Measurements from ENCODE around the gene DCXR. TPM values are rescaled to one million over a fixed set of nuclear protein-coding genes. Genes with fewer than 3 reads are reported as not detected.

DCXR gene
- total and polyA plus RNA-seq, 2 of the 13 experiments (the other 11 are each of a cell fraction or from before 2014, with no cell fraction given) = 287 to 311 TPM

GRCh38 chr17:82031885-82032627, 5.4 kb downstream of the DCXR start:
- no peak overlapping the region for H2AFZ ChIP-seq (ENCODE audit: low read length)
- BruUV-seq (replicated peaks) = no TSS peak
- no peaks in the 10 kb centered on the region for H3K9me3 ChIP-seq (ENCODE audit: low read length)
- intact Hi-C loops (cut with micrococcal nuclease; ENCODE audit: unreplicated experiment) = no loop called here
- H3K27ac ChIP-seq (ENCODE audit: extremely low read length, insufficient read depth, low read length) = no peak overlapping the region
- H3K27me3 ChIP-seq (ENCODE audit: control insufficient read depth in 1 of 2, insufficient read depth in 2 of 2, low read length in 2 of 2) = no peaks in the 10 kb centered on the region
- ChIA-PET POLR2A (interaction anchor here (1.0 to 6.2 kb wide), 4 partner anchors 9 to 70 kb away, joined by 3 to 112 read pairs (median 3); partner anchors contain the start of genes CENPX and LRRC45), CTCF (ENCODE audit: low intra/inter-chr PET ratio, low total read pairs) (no interaction called here)
- H3K9ac ChIP-seq (ENCODE audit: insufficient read depth, low read depth, low read length) = no peak overlapping the region
- H3K4me2 ChIP-seq (ENCODE audit: low read depth, low read length) = peak overlapping the region; percentile 39
- H4K20me1 ChIP-seq (ENCODE audit: insufficient read depth, low read length) = peaks cover 19% of the 10 kb centered on the region
- in situ Hi-C loops (cut with HindIII; ENCODE audit: extremely low pct_ligation_motif_present, low pct_unique_long_range_greater_than_20kb) = no loop called here
- 87% methylated on average over 33 of the region's 59 CpGs for WGBS (ENCODE audit: low lambda C conversion rate)
- peaks cover 13% of the 10 kb centered on the region for H3K79me2 ChIP-seq (ENCODE audit: insufficient read depth, low read length)
- peaks cover 16 to 22% of the 10 kb centered on the region in 2 experiments for H3K36me3 ChIP-seq (replicated peaks in 1 of 2; ENCODE audit: control insufficient read depth in 1 of 2, insufficient read depth in 2 of 2, low read length in 2 of 2)
- no peak for FAIRE-seq
- peak; percentile 2; the same call in 1 of the 3 replicates for ATAC-seq
- DNase-seq (ENCODE audit: low spot score) = no peak
- H3K4me1 ChIP-seq (ENCODE audit: insufficient read depth, low read length) = peaks cover 22% of the 10 kb centered on the region
- peak overlapping the region in 1 of 3 experiments; percentile 21; a peak in 1 of 6 replicates for H3K4me3 ChIP-seq (replicated peaks in 1 of 3; ENCODE audit: insufficient read depth in 1 of 3, low read depth in 2 of 3, low read length in 3 of 3)
- TF ChIP-seq NR2F1 (CRISPR knock-in tag; IDR thresholded peaks at IDR 0.05) (no peak), ZNF337 (CRISPR knock-in tag; IDR thresholded peaks at IDR 0.05; ENCODE audit: borderline replicate concordance, low read depth) (no peak), FOSL1 (CRISPR knock-in tag; IDR thresholded peaks at IDR 0.05; ENCODE audit: borderline replicate concordance) (no peak), ZNF766 (CRISPR knock-in tag; IDR thresholded peaks at IDR 0.05; ENCODE audit: borderline replicate concordance) (no peak), ZFYVE20 (CRISPR knock-in tag; IDR thresholded peaks at IDR 0.05; ENCODE audit: borderline replicate concordance, low read depth) (no peak), ZNF142 (CRISPR knock-in tag; IDR thresholded peaks at IDR 0.05) (no peak), ZNF672 (CRISPR knock-in tag; IDR thresholded peaks at IDR 0.05) (no peak), HMGA1 (CRISPR knock-in tag; conservative IDR thresholded peaks at IDR 0.05) (no peak), MYC (CRISPR knock-in tag; IDR thresholded peaks at IDR 0.05; ENCODE audit: borderline replicate concordance) (0 out of 2 replicates have a peak, but pooled peaks have one; percentile 19), ZC3H13 (CRISPR knock-in tag; IDR thresholded peaks at IDR 0.05) (no peak), NR2C2 (CRISPR knock-in tag; IDR thresholded peaks at IDR 0.05; ENCODE audit: borderline replicate concordance) (no peak), ZNF296 (CRISPR knock-in tag; conservative IDR thresholded peaks at IDR 0.05) (no peak), AGO2 (optimal IDR thresholded peaks at IDR 0.05; ENCODE audit: low read depth, low read length) (peak; percentile 95), STAT5B (CRISPR knock-in tag; IDR thresholded peaks at IDR 0.05) (no peak), ZNF782 (CRISPR knock-in tag; IDR thresholded peaks at IDR 0.05; ENCODE audit: borderline replicate concordance) (no peak), ARNT (IDR thresholded peaks at IDR 0.05) (no peak), THRA (CRISPR knock-in tag; IDR thresholded peaks at IDR 0.05; ENCODE audit: borderline replicate concordance) (0 out of 2 replicates have a peak, but pooled peaks have one; percentile 25), IKZF1 (IDR thresholded peaks at IDR 0.05) (no peak)
